Measurements from ENCODE around the gene SPATA22. TPM values are rescaled to one million over a fixed set of nuclear protein-coding genes. Genes with fewer than 3 reads are reported as not detected.
A peak's percentile ranks its signal among the peaks of the same experiment; 100 is the strongest.

Gene SPATA22
- total and polyA plus RNA-seq, 2 of the 13 experiments (the other 11 are each of a cell fraction or from before 2014, with no cell fraction given): not detected

DNA sequence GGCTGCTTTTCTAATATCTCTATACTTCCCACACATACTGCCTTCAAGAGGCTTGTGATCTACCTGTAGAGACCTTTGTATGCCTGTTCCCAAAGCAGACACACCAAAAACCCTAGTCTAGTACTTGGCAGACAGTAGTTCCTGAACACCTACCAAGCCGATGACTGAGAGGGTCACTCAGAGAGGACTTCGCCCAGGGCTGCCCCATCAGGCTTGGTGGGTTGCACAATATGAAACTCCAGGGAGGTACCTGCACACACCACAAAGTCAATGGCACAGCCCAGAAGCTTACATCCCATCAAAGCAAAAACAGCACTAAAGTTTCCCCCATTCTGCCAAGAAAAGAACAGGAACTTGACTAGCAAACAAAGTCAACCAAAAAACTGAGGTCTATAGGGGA lies 34.4 kb upstream of the SPATA22 start (continued):
- no peak for TF ChIP-seq ZBTB4 (CRISPR knock-in tag; IDR thresholded peaks at IDR 0.05; ENCODE audit: borderline replicate concordance)
- TF ChIP-seq ZNF547 (CRISPR knock-in tag; IDR thresholded peaks at IDR 0.05): no peak
- no peak for TF ChIP-seq ZNF546 (CRISPR knock-in tag; conservative IDR thresholded peaks at IDR 0.05)
- no peak for TF ChIP-seq ZFYVE20 (CRISPR knock-in tag; IDR thresholded peaks at IDR 0.05; ENCODE audit: borderline replicate concordance, low read depth)
- TF ChIP-seq ZKSCAN1 (IDR thresholded peaks at IDR 0.05; ENCODE audit: low read length): no peak
- TF ChIP-seq ZNF329 (CRISPR knock-in tag; IDR thresholded peaks at IDR 0.05; ENCODE audit: low read depth): no peak
- peak; percentile 52 for TF ChIP-seq HNF4A (CRISPR knock-in tag; IDR thresholded peaks at IDR 0.05)
- TF ChIP-seq CEBPG (CRISPR knock-in tag; IDR thresholded peaks at IDR 0.05): peak; percentile 70
- no peak for TF ChIP-seq SNAI1 (CRISPR knock-in tag; IDR thresholded peaks at IDR 0.05; ENCODE audit: borderline replicate concordance)
- no peak for TF ChIP-seq SOX6 (IDR thresholded peaks at IDR 0.05)
- TF ChIP-seq SOX6 (CRISPR knock-in tag; IDR thresholded peaks at IDR 0.05): no peak
- TF ChIP-seq ZNF264 (CRISPR knock-in tag; IDR thresholded peaks at IDR 0.05): no peak
- TF ChIP-seq KDM6A (CRISPR knock-in tag; IDR thresholded peaks at IDR 0.05; ENCODE audit: low read depth): no peak
- no peak for TF ChIP-seq ETS1 (CRISPR knock-in tag; IDR thresholded peaks at IDR 0.05)
- TF ChIP-seq ATF3 (CRISPR knock-in tag; IDR thresholded peaks at IDR 0.05): no peak
- peak; percentile 93 for TF ChIP-seq CEBPB (IDR thresholded peaks at IDR 0.05; ENCODE audit: borderline replicate concordance, low read depth, low read length)
- no peak for TF ChIP-seq RBM39 (IDR thresholded peaks at IDR 0.05; ENCODE audit: low read depth, low read length, poor library complexity, severe bottlenecking)
- no peak for TF ChIP-seq CENPX (CRISPR knock-in tag; IDR thresholded peaks at IDR 0.05)
- no peak for TF ChIP-seq GFI1 (CRISPR knock-in tag; IDR thresholded peaks at IDR 0.05; ENCODE audit: borderline replicate concordance)

All from HepG2 (cell line).